H1 (cell line): Measurements from ENCODE around the gene CEACAM20. TPM values are rescaled to one million over a fixed set of nuclear protein-coding genes. Genes with fewer than 3 reads are reported as not detected.
A peak's percentile ranks its signal among the peaks of the same experiment; 100 is the strongest.

Experiments
- CTCF ChIA-PET: fragments of 300-600 bp; sonication (Branson Sonifier 250); formaldehyde crosslinking; loops from one replicate; lab custom pipeline; 2021; ENCODE audit not compliant: partially characterized antibody; lab: Charles Lee
- POLR2A ChIA-PET: fragments of 300-600 bp; sonication (Branson Sonifier 250); formaldehyde crosslinking; loops from one replicate; lab custom pipeline; 2021; ENCODE audit warnings: inconsistent platforms; ENCODE audit not compliant: partially characterized antibody; lab: Charles Lee
- DNase-seq, 2 experiments: peaks; one replicate each; pipeline versions ENCODE4 v3.0.0 to v3.0.0-alpha.2; 2010 to 2022; ENCODE audit warnings: low spot score in 2 of 2, low read depth in 1 of 2, mixed read lengths in 1 of 2
- FAIRE-seq: peaks from 2 replicates; lab custom pipeline; 2011; peaks lifted over from hg19 to GRCh38; lab: Jason Lieb, UNC
- H2AFZ ChIP-seq: 2 replicates; pipeline ENCODE4 v1.8.1; 2012; ENCODE audit warnings: low read length, inconsistent platforms
- H2AK5ac ChIP-seq: 2 replicates; pipeline ENCODE4 v1.6.1; 2013; ENCODE audit warnings: low read depth, low read length
- H2BK120ac ChIP-seq: replicated peaks from 2 replicates; pipeline ENCODE3; 2013; ENCODE audit warnings: low read depth, low read length, inconsistent platforms
- H2BK12ac ChIP-seq: 2 replicates; pipeline ENCODE4 v1.6.1; 2013; ENCODE audit warnings: low read depth, low read length
- H2BK15ac ChIP-seq: 2 replicates; pipeline ENCODE4 v1.6.1; 2013; ENCODE audit warnings: low read length
- H2BK20ac ChIP-seq: 2 replicates; pipeline ENCODE4 v1.6.1; 2013; ENCODE audit warnings: low read length
- H2BK5ac ChIP-seq: 2 replicates; pipeline ENCODE4 v1.6.1; 2013; ENCODE audit warnings: low read depth, low read length
- H3K14ac ChIP-seq: 2 replicates; pipeline ENCODE4 v1.6.1; 2013; ENCODE audit warnings: inconsistent platforms; ENCODE audit not compliant: insufficient read length
- H3K18ac ChIP-seq: 2 replicates; pipeline ENCODE4 v1.6.1; 2013; ENCODE audit warnings: low read length; ENCODE audit errors: extremely low read depth
- H3K23ac ChIP-seq: 2 replicates; pipeline ENCODE4 v1.6.1; 2013; ENCODE audit warnings: inconsistent platforms; ENCODE audit not compliant: insufficient read length
- H3K23me2 ChIP-seq: 2 replicates; pipeline ENCODE4 v1.6.1; 2013; ENCODE audit warnings: low read depth, low read length
- H3K27ac ChIP-seq: 2 replicates; pipeline ENCODE4 v1.6.1; 2011; ENCODE audit warnings: low read depth, low read length, inconsistent platforms
- H3K27me3 ChIP-seq, 4 experiments: replicated peaks in 1 of 4; 1 replicate in 1 of 4; 2 replicates in 3 of 4; pipeline versions ENCODE4 v1.6.1 to v1.8.1; 2011 to 2013; ENCODE audit warnings: low read length in 3 of 4, mild to moderate bottlenecking in 3 of 4, inconsistent platforms in 2 of 4, mixed read lengths in 2 of 4, moderate library complexity in 1 of 4; ENCODE audit not compliant: control insufficient read depth in 3 of 4, insufficient read depth in 3 of 4; ENCODE audit errors: extremely low read depth in 1 of 4
- H3K36me3 ChIP-seq, 4 experiments: 2 replicates each; pipeline versions ENCODE4 v1.6.1 to v1.8.1; 2011 to 2013; ENCODE audit warnings: mild to moderate bottlenecking in 4 of 4, low read length in 3 of 4, moderate library complexity in 2 of 4, control low read depth in 1 of 4, inconsistent platforms in 1 of 4; ENCODE audit not compliant: insufficient read depth in 4 of 4, control insufficient read depth in 2 of 4
- H3K4ac ChIP-seq: replicated peaks from 2 replicates; pipeline ENCODE3; 2013; ENCODE audit warnings: low read length, low read depth, mixed read lengths, inconsistent platforms; ENCODE audit not compliant: insufficient read length
- H3K4me1 ChIP-seq, 4 experiments: replicated peaks in 1 of 4; 1 replicate in 1 of 4; 2 replicates in 3 of 4; pipeline versions ENCODE4 v1.6.1 to v1.8.1; 2011 to 2013; ENCODE audit warnings: low read length in 3 of 4, inconsistent platforms in 2 of 4, mixed read lengths in 1 of 4; ENCODE audit not compliant: insufficient read depth in 4 of 4, control insufficient read depth in 3 of 4
- H3K4me2 ChIP-seq, 2 experiments: 2 replicates each; pipeline versions ENCODE4 v1.6.1 to v1.8.1; 2011 to 2013; ENCODE audit warnings: low read depth in 2 of 2, low read length in 2 of 2, control low read depth in 1 of 2, inconsistent platforms in 1 of 2, mild to moderate bottlenecking in 1 of 2; ENCODE audit not compliant: insufficient read depth in 1 of 2
- H3K4me3 ChIP-seq, 4 experiments: fragments of 200-600, 300-600 bp in 1 of 4; sonication (generic), shearing (Covaris generic), sonication (Bioruptor Twin) in 1 of 4; 2 replicates each; pipeline versions ENCODE4 v1.5.1 to v1.8.1; 2011 to 2016; ENCODE audit warnings: low read length in 4 of 4, low read depth in 3 of 4, control low read depth in 2 of 4, inconsistent platforms in 2 of 4, mild to moderate bottlenecking in 2 of 4, mixed read lengths in 1 of 4, moderate library complexity in 1 of 4; ENCODE audit not compliant: insufficient read depth in 2 of 4; ENCODE audit errors: extremely low read depth in 1 of 4
- H3K56ac ChIP-seq: replicated peaks from 2 replicates; pipeline ENCODE3; 2013; ENCODE audit warnings: low read depth, mild to moderate bottlenecking, mixed read lengths, low read length, inconsistent platforms; ENCODE audit not compliant: insufficient read length
- H3K79me1 ChIP-seq: 2 replicates; pipeline ENCODE4 v1.6.1; 2013; ENCODE audit warnings: low read depth, low read length, control low read depth
- H3K79me2 ChIP-seq, 2 experiments: 2 replicates each; pipeline versions ENCODE4 v1.6.1 to v1.8.1; 2012 to 2013; ENCODE audit warnings: low read length in 2 of 2, mild to moderate bottlenecking in 2 of 2, inconsistent platforms in 1 of 2; ENCODE audit not compliant: insufficient read depth in 2 of 2, control insufficient read depth in 1 of 2
- H3K9ac ChIP-seq, 4 experiments: replicated peaks in 1 of 4; 1 replicate in 1 of 4; 2 replicates in 3 of 4; pipeline versions ENCODE4 v1.6.1 to v1.8.1; 2011 to 2013; ENCODE audit warnings: low read depth in 3 of 4, low read length in 3 of 4, control low read depth in 2 of 4, mild to moderate bottlenecking in 2 of 4, moderate library complexity in 2 of 4, inconsistent platforms in 1 of 4; ENCODE audit errors: extremely low read depth in 1 of 4
- H3K9me3 ChIP-seq, 2 experiments: 2 replicates each; pipeline versions ENCODE4 v1.6.1 to v1.8.1; 2012 to 2013; ENCODE audit warnings: mild to moderate bottlenecking in 2 of 2, moderate library complexity in 2 of 2, control low read depth in 1 of 2, inconsistent platforms in 1 of 2, low read depth in 1 of 2, low read length in 1 of 2, mixed read lengths in 1 of 2; ENCODE audit not compliant: insufficient read depth in 2 of 2
- H4K20me1 ChIP-seq, 2 experiments: replicated peaks in 1 of 2; 2 replicates each; pipeline versions ENCODE3 to v1.8.1; 2011 to 2013; ENCODE audit warnings: inconsistent platforms in 2 of 2, low read length in 2 of 2, mild to moderate bottlenecking in 1 of 2; ENCODE audit not compliant: insufficient read depth in 2 of 2, control insufficient read depth in 1 of 2
- H4K5ac ChIP-seq: 2 replicates; pipeline ENCODE4 v1.6.1; 2013; ENCODE audit warnings: low read length, low read depth, mixed read lengths, inconsistent platforms; ENCODE audit not compliant: insufficient read length
- H4K8ac ChIP-seq: 2 replicates; pipeline ENCODE4 v1.8.0; 2013; ENCODE audit warnings: mild to moderate bottlenecking, moderate library complexity, low read length, inconsistent platforms; ENCODE audit not compliant: insufficient read depth; ENCODE audit errors: extremely low read depth
- H4K91ac ChIP-seq: replicated peaks from 2 replicates; pipeline ENCODE3; 2013; ENCODE audit warnings: low read length, mixed read lengths, inconsistent platforms; ENCODE audit not compliant: insufficient read length
- BCL11A ChIP-seq, 2 experiments: IDR thresholded peaks; one replicate each; pipeline ENCODE4 v1.6.1; 2011; ENCODE audit warnings: low read depth in 2 of 2, low read length in 2 of 2, mild to moderate bottlenecking in 2 of 2
- CEBPB ChIP-seq: IDR thresholded peaks from 2 replicates; pipeline ENCODE4 v1.6.1; 2012; ENCODE audit warnings: low read depth, low read length
- KDM1A ChIP-seq: fragments of 200-600, 300-600 bp; sonication (generic); IDR thresholded peaks from 2 replicates; pipeline ENCODE4 v1.7.1; 2016; ENCODE audit warnings: mild to moderate bottlenecking, low read length, borderline replicate concordance
- NRF1 ChIP-seq: IDR thresholded peaks from 2 replicates; pipeline ENCODE4 v1.6.1; 2011; ENCODE audit warnings: mild to moderate bottlenecking, low read depth, low read length, improper control_type of control experiment
- RNF2 ChIP-seq: fragments of 200-900, 300-1000 bp; sonication (generic); IDR thresholded peaks from 2 replicates; pipeline ENCODE4 v1.7.1; 2016; ENCODE audit warnings: borderline replicate concordance, low read depth, mild to moderate bottlenecking, antibody characterized with exemption, low read length; ENCODE audit not compliant: poor library complexity, severe bottlenecking; ENCODE audit errors: missing control alignments
- SIX5 ChIP-seq: IDR thresholded peaks from 2 replicates; pipeline ENCODE4 v1.6.1; 2011; ENCODE audit warnings: mild to moderate bottlenecking, low read depth, low read length
- TAF1 ChIP-seq: IDR thresholded peaks from 2 replicates; pipeline ENCODE4 v1.6.1; 2011; ENCODE audit warnings: mild to moderate bottlenecking, low read depth, low read length
- TCF12 ChIP-seq: IDR thresholded peaks from 2 replicates; pipeline ENCODE4 v1.6.1; 2011; ENCODE audit warnings: low read depth, mild to moderate bottlenecking, low read length
- WGBS, 2 experiments: shearing (Covaris generic) in 1 of 2; methylation state at CpG; one replicate each; pipeline versions ENCODE4 v1.1.6 to v1.1.7; 2013 to 2015; ENCODE audit warnings: low lambda C conversion rate in 2 of 2, mixed read lengths in 2 of 2, inconsistent platforms in 1 of 2, low coverage in 1 of 2, missing lambda C conversion rate in 1 of 2; ENCODE audit not compliant: insufficient replicate concordance in 2 of 2, insufficient coverage in 1 of 2, insufficient read length in 1 of 2; ENCODE audit errors: extremely low coverage in 1 of 2, missing lambda C conversion rate in 1 of 2; 5-methylcytosine and 5-hydroxymethylcytosine counted together
- polyA plus RNA-seq, 7 experiments: library from polyadenylated mRNA; depleted of rRNA in 3 of 7; stranded (reverse) in 5 of 7; unstranded in 2 of 7; fragments of >200 nt in 5 of 7; fragments of 200-250 nt in 2 of 7; gene quantifications; 1 replicate in 5 of 7; 2 replicates in 1 of 7; 4 replicates in 1 of 7; pipeline versions ENCODE4 v1.2.1 to v1.2.3, GENCODE V29; 2011 to 2013; ENCODE audit warnings: missing spikeins in 2 of 7, mixed read lengths in 2 of 7
- total RNA-seq: library from RNA; stranded (reverse); fragmentation: NEBNext Ultra II Directional; extraction: Animal tissue kit (Norgen Biotek cat#: 25700); gene quantifications from 2 replicates; pipeline ENCODE4 v1.2.1, GENCODE V29; 2021
- TF ChIP-seq, protein P1 (sequence below): IDR thresholded peaks from 2 replicates; pipeline ENCODE4 v1.6.1; 2011; ENCODE audit warnings: low read length, improper control_type of control experiment

CEACAM20 gene
- total and polyA plus RNA-seq, 2 of the 8 experiments (the other 6 are each of a cell fraction or from before 2014, with no cell fraction given): not detected

DNA sequence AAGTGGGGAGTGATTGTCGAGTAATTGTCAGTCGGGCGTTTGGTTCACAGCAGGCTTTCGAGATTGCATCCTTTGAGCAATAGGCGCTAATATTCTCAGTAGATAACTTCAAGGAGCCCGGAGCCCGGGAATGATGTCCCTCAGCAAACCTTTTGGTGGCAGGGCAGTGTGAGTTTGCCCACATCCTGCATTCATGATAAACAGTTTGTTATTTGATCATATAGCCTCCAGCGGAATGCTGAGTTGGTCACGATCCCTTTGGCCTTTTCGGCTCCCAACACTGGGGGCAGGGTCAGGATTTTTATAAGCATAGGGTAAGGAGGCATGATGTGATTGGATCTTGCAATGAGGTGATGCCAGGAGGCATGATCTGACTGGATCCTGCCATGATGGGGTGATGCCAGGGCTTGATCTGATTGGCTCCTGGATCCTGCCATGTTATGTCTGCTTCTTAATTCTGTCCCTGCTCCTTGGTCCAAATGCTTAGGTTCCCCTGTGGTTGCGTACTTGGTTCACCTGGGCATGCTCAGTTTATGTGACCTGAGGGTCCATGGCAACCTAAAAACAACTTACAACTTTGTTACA lies 45.7 kb upstream of the CEACAM20 start:
- Histone ChIP-seq H3K18ac (no peak overlapping the region), H2BK5ac (no peak overlapping the region), H3K4me3 (no peak overlapping the region), H4K91ac (no peak overlapping the region), H3K79me1 (no peaks in the 10 kb centered on the region), H2BK120ac (no peak overlapping the region), H4K20me1 (no peaks in the 10 kb centered on the region), H3K36me3 (no peaks in the 10 kb centered on the region), H3K4me2 (no peak overlapping the region), H3K56ac (no peak overlapping the region), H3K79me2 (no peaks in the 10 kb centered on the region), H3K14ac (no peak overlapping the region), H2AK5ac (no peak overlapping the region), H4K5ac (no peak overlapping the region), H3K23me2 (no peaks in the 10 kb centered on the region), H3K27me3 (no peaks in the 10 kb centered on the region), H3K4me1 (no peaks in the 10 kb centered on the region), H3K9me3 (no peaks in the 10 kb centered on the region), H3K9ac (no peak overlapping the region), H4K8ac (no peak overlapping the region; the same call in 1 of the 2 replicates), H2BK12ac (no peak overlapping the region), H2AFZ (no peak overlapping the region), H3K27ac (no peak overlapping the region), H3K4ac (no peak overlapping the region), H2BK15ac (no peak overlapping the region), H2BK20ac (0 out of 2 replicates have a peak overlapping the region, but pooled peaks have one; percentile 15), H3K23ac (no peak overlapping the region)
- ChIA-PET POLR2A (interaction anchor here (1.0 kb wide), 1 partner anchor 70 kb away, joined by 3 read pairs; no protein-coding TSS in a partner anchor), CTCF (interaction anchor here (0.7 to 5.7 kb wide), 7 partner anchors 8 to 126 kb away, joined by 3 to 37 read pairs (median 8); no protein-coding TSS in a partner anchor)
- DNase-seq (no peak), FAIRE-seq (no peak)
- 88% methylated on average over 11 of the region's 11 CpGs; no CpG with 5 or more reads in 1 of the 2 experiments for WGBS, 2 experiments
- TF ChIP-seq TCF12 (no peak), NRF1 (no peak), RNF2 (no peak), TAF1 (no peak), SIX5 (no peak), BCL11A (IDR thresholded peaks at IDR 0.05; ENCODE audit: low read depth in 2 of 2, low read length in 2 of 2) (no peak), KDM1A (no peak), CEBPB (no peak)
- TF ChIP-seq, protein P1, sequence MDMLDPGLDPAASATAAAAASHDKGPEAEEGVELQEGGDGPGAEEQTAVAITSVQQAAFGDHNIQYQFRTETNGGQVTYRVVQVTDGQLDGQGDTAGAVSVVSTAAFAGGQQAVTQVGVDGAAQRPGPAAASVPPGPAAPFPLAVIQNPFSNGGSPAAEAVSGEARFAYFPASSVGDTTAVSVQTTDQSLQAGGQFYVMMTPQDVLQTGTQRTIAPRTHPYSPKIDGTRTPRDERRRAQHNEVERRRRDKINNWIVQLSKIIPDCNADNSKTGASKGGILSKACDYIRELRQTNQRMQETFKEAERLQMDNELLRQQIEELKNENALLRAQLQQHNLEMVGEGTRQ: no peak
